Measurements from ENCODE around the gene TSACC.
A peak's percentile ranks its signal among the peaks of the same experiment; 100 is the strongest.
"Not testable (repeated sequence)": the region's sequence is repeated elsewhere in the genome, so short reads cannot be mapped to it uniquely, and the experiment has no call there.

The TSACC gene

DNA sequence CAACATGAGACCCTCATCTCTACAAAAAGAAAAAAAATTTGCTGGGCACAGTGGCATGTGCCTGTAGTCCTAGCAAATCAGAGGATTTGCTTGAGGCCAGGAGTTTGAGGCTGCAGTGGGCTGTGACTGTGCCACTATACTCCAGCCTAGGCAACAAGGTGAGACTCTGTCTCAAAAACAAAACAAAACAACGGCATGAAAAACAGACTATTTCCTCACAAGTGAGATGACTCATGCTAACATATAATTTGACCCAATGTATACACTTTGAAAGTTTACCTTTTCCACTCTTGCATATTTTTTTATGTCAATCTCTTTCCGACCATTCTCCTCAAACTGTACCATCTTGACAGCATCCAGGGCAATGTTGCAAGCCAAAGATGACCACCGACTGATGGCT lies 17.8 kb upstream of the TSACC start:
- no peak overlapping the region for H3K4me3 ChIP-seq (replicated peaks; ENCODE audit: low read depth, low read length)
- TF ChIP-seq, protein P1, sequence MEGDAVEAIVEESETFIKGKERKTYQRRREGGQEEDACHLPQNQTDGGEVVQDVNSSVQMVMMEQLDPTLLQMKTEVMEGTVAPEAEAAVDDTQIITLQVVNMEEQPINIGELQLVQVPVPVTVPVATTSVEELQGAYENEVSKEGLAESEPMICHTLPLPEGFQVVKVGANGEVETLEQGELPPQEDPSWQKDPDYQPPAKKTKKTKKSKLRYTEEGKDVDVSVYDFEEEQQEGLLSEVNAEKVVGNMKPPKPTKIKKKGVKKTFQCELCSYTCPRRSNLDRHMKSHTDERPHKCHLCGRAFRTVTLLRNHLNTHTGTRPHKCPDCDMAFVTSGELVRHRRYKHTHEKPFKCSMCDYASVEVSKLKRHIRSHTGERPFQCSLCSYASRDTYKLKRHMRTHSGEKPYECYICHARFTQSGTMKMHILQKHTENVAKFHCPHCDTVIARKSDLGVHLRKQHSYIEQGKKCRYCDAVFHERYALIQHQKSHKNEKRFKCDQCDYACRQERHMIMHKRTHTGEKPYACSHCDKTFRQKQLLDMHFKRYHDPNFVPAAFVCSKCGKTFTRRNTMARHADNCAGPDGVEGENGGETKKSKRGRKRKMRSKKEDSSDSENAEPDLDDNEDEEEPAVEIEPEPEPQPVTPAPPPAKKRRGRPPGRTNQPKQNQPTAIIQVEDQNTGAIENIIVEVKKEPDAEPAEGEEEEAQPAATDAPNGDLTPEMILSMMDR (IDR thresholded peaks at IDR 0.05; ENCODE audit: low read depth, low read length, missing control alignments) = no peak
- DNase-seq (ENCODE audit: extremely low read depth, low read depth) = no peak

DNA sequence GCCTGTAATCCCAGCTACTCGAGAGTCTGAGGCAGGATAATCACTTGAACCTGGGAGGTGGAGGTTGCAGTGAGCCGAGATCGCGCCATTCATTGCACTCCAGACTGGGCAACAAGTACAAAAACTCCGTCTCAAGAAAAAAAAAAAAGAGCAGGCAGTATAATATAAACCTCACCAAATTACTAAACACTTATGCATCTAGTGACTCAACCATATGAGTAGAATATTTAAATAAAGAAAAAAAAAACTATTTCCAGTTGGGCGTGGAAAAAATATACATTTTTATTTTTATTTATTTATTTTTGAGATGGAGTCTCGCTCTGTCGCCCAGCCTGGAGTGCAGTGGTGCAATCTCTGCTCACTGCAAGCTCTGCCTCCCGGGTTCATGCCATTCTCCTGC lies 15.1 kb upstream of the TSACC start:
- DNase-seq (ENCODE audit: extremely low read depth, low read depth); H3K4me3 ChIP-seq (replicated peaks; ENCODE audit: low read depth, low read length): not testable (repeated sequence)

GRCh38 chr1:156336242-156336641 lies 2.1 kb upstream of the TSACC start:
- peak overlapping the region; percentile 86 for H3K4me3 ChIP-seq (replicated peaks; ENCODE audit: low read depth, low read length)
- DNase-seq (ENCODE audit: extremely low read depth, low read depth) = no peak
- TF ChIP-seq, protein P1 (IDR thresholded peaks at IDR 0.05; ENCODE audit: low read depth, low read length, missing control alignments) = peak; percentile 23

GRCh38 chr1:156337052-156337887 lies 1.1 kb upstream of the TSACC start:
- TF ChIP-seq, protein P1 (IDR thresholded peaks at IDR 0.05; ENCODE audit: low read depth, low read length, missing control alignments) = no peak
- DNase-seq (ENCODE audit: extremely low read depth, low read depth) = no peak

GRCh38 chr1:156337888-156338179 lies 492 bp upstream of the TSACC start:
- TF ChIP-seq, protein P1 (IDR thresholded peaks at IDR 0.05; ENCODE audit: low read depth, low read length, missing control alignments) = no peak
- H3K4me3 ChIP-seq (replicated peaks; ENCODE audit: low read depth, low read length) = peak overlapping the region; percentile 86
- no peak for DNase-seq (ENCODE audit: extremely low read depth, low read depth)

More at GRCh38 chr1:156337052-156337887, 1.1 kb upstream of the TSACC start:
- H3K4me3 ChIP-seq (replicated peaks; ENCODE audit: low read depth, low read length) = peak overlapping the region; percentile 86

- TF ChIP-seq, protein P1 (IDR thresholded peaks at IDR 0.05; ENCODE audit: low read depth, low read length, missing control alignments) = no peak
- H3K4me3 ChIP-seq (replicated peaks; ENCODE audit: low read depth, low read length) = no peak overlapping the region
- peak; percentile 22 for DNase-seq (ENCODE audit: extremely low read depth, low read depth)
Observed at GRCh38 chr1:156342166-156342955, 4.0 kb downstream of the TSACC start.

- TF ChIP-seq, protein P1 (IDR thresholded peaks at IDR 0.05; ENCODE audit: low read depth, low read length, missing control alignments) = no peak
- H3K4me3 ChIP-seq (replicated peaks; ENCODE audit: low read depth, low read length) = no peak overlapping the region
- no peak for DNase-seq (ENCODE audit: extremely low read depth, low read depth)
Observed at GRCh38 chr1:156344409-156344808, 6.1 kb downstream of the TSACC start.

DNA sequence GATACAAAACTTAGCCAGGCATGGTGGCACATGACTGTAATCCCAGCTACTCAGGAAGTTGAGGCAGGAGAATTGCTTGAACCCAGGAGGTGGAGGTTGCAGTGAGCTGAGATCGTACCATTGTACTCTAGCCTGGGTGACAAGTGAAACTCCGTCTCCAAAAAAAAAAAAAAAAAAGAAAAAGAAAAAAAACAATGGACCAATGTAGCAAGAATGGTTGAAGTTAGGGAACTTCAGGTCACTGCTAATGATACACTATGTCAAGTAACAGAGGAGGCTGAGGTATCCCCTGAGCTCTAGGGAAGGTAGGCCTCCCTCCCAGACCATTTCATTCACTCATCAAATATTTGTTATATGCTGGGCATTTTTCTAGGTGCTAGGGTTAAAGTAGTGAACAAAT lies 7.7 kb downstream of the TSACC start:
- DNase-seq (ENCODE audit: extremely low read depth, low read depth); H3K4me3 ChIP-seq (replicated peaks; ENCODE audit: low read depth, low read length): not testable (repeated sequence)
